ENCODE results near the gene SFTPD.

SFTPD gene

GRCh38 chr10:79929409-79929904, 19.4 kb downstream of the SFTPD start:
- H2BK15ac ChIP-seq (ENCODE audit: low read depth, poor library complexity, severe bottlenecking), result no peak overlapping the region
- H3K14ac ChIP-seq (ENCODE audit: low read length in 2 of 2), result no peak overlapping the region
- no peak overlapping the region for H3K4ac ChIP-seq (ENCODE audit: low read depth in 1 of 2, low read length in 2 of 2)
- H3K4me3 ChIP-seq (ENCODE audit: insufficient read depth in 1 of 2, low read depth in 1 of 2, low read length in 2 of 2), result no peak overlapping the region
- no peaks in the 10 kb centered on the region for H3K36me3 ChIP-seq (ENCODE audit: control insufficient read depth in 1 of 2, insufficient read depth in 2 of 2, low read depth in 1 of 2, low read length in 2 of 2)
- H4K8ac ChIP-seq (ENCODE audit: low read length), result no peak overlapping the region
- no peak overlapping the region for H2BK120ac ChIP-seq (ENCODE audit: low read depth, low read length)
- H3K27ac ChIP-seq (ENCODE audit: low read length, poor library complexity, severe bottlenecking), result no peak overlapping the region
- H2AK5ac ChIP-seq (ENCODE audit: low read length, severe bottlenecking), result no peak overlapping the region
- H3K9ac ChIP-seq (ENCODE audit: low read length), result no peak overlapping the region
- 29% methylated on average over 14 of the region's 14 CpGs for WGBS
- H3K27me3 ChIP-seq (ENCODE audit: control insufficient read depth in 1 of 2, insufficient read depth in 1 of 2, low read length in 2 of 2), result peaks cover 17 to 23% of the 10 kb centered on the region in 2 experiments
- no peak overlapping the region for H2BK5ac ChIP-seq (ENCODE audit: low read depth, low read length, poor library complexity, severe bottlenecking)
- no peak overlapping the region for H3K18ac ChIP-seq (ENCODE audit: low read depth in 1 of 2, low read length in 2 of 2)
- DNase-seq, result peak; percentile 62
- no peak overlapping the region for H3K23ac ChIP-seq (ENCODE audit: low read length in 2 of 2)
- no peaks in the 10 kb centered on the region for H3K9me3 ChIP-seq (ENCODE audit: control insufficient read depth, low read length)
- H4K91ac ChIP-seq (ENCODE audit: low read length), result no peak overlapping the region
- H2BK12ac ChIP-seq (ENCODE audit: low read length in 2 of 2), result no peak overlapping the region
- no peak overlapping the region for H3K4me2 ChIP-seq (ENCODE audit: low read length, poor library complexity, severe bottlenecking)
- H3K4me1 ChIP-seq (ENCODE audit: control insufficient read depth, insufficient read depth, low read depth, low read length), result peaks cover 3% of the 10 kb centered on the region
- H2AFZ ChIP-seq (ENCODE audit: low read depth, low read length), result no peak overlapping the region
- no peaks in the 10 kb centered on the region for H3K79me1 ChIP-seq (replicated peaks; ENCODE audit: low read length, poor library complexity, severe bottlenecking)

GRCh38 chr10:79928028-79928583, 20.8 kb downstream of the SFTPD start:
- H2BK5ac ChIP-seq (ENCODE audit: low read depth, low read length, poor library complexity, severe bottlenecking), result no peak overlapping the region
- no peak overlapping the region for H3K4ac ChIP-seq (ENCODE audit: low read depth in 1 of 2, low read length in 2 of 2)
- no peak for DNase-seq
- WGBS, result 91% methylated on average over 5 of the region's 7 CpGs
- no peak overlapping the region for H3K14ac ChIP-seq (ENCODE audit: low read length in 2 of 2)
- no peak overlapping the region for H2AK5ac ChIP-seq (ENCODE audit: low read length, severe bottlenecking)
- no peak overlapping the region for H3K27ac ChIP-seq (ENCODE audit: low read length, poor library complexity, severe bottlenecking)
- no peak overlapping the region for H2BK15ac ChIP-seq (ENCODE audit: low read depth, poor library complexity, severe bottlenecking)
- no peak overlapping the region for H4K91ac ChIP-seq (ENCODE audit: low read length)
- no peak overlapping the region for H2BK12ac ChIP-seq (ENCODE audit: low read length in 2 of 2)
- no peak overlapping the region for H3K18ac ChIP-seq (ENCODE audit: low read depth in 1 of 2, low read length in 2 of 2)
- H2AFZ ChIP-seq (ENCODE audit: low read depth, low read length), result no peak overlapping the region
- H3K9me3 ChIP-seq (ENCODE audit: control insufficient read depth, low read length), result no peaks in the 10 kb centered on the region
- H3K36me3 ChIP-seq (ENCODE audit: control insufficient read depth in 1 of 2, insufficient read depth in 2 of 2, low read depth in 1 of 2, low read length in 2 of 2), result peaks cover 0 to 3% of the 10 kb centered on the region in 2 experiments
- no peak overlapping the region for H3K4me3 ChIP-seq (ENCODE audit: insufficient read depth in 1 of 2, low read depth in 1 of 2, low read length in 2 of 2)
- H3K4me2 ChIP-seq (ENCODE audit: low read length, poor library complexity, severe bottlenecking), result no peak overlapping the region
- peaks cover 17 to 23% of the 10 kb centered on the region in 2 experiments for H3K27me3 ChIP-seq (ENCODE audit: control insufficient read depth in 1 of 2, insufficient read depth in 1 of 2, low read length in 2 of 2)
- no peaks in the 10 kb centered on the region for H3K79me1 ChIP-seq (replicated peaks; ENCODE audit: low read length, poor library complexity, severe bottlenecking)
- H4K8ac ChIP-seq (ENCODE audit: low read length), result no peak overlapping the region
- H3K23ac ChIP-seq (ENCODE audit: low read length in 2 of 2), result no peak overlapping the region
- peaks cover 3% of the 10 kb centered on the region for H3K4me1 ChIP-seq (ENCODE audit: control insufficient read depth, insufficient read depth, low read depth, low read length)
- H2BK120ac ChIP-seq (ENCODE audit: low read depth, low read length), result no peak overlapping the region
- no peak overlapping the region for H3K9ac ChIP-seq (ENCODE audit: low read length)

- H3K36me3 ChIP-seq (ENCODE audit: control insufficient read depth in 1 of 2, insufficient read depth in 2 of 2, low read depth in 1 of 2, low read length in 2 of 2), result peaks cover 0 to 7% of the 10 kb centered on the region in 2 experiments
- H3K79me1 ChIP-seq (replicated peaks; ENCODE audit: low read length, poor library complexity, severe bottlenecking), result no peaks in the 10 kb centered on the region
- H2BK5ac ChIP-seq (ENCODE audit: low read depth, low read length, poor library complexity, severe bottlenecking), result no peak overlapping the region
- H3K27ac ChIP-seq (ENCODE audit: low read length, poor library complexity, severe bottlenecking), result no peak overlapping the region
- H2AFZ ChIP-seq (ENCODE audit: low read depth, low read length), result no peak overlapping the region
- no peak overlapping the region for H2BK120ac ChIP-seq (ENCODE audit: low read depth, low read length)
- no peak overlapping the region for H3K9ac ChIP-seq (ENCODE audit: low read length)
- no peak overlapping the region for H3K23ac ChIP-seq (ENCODE audit: low read length in 2 of 2)
- H2AK5ac ChIP-seq (ENCODE audit: low read length, severe bottlenecking), result no peak overlapping the region
- H4K8ac ChIP-seq (ENCODE audit: low read length), result no peak overlapping the region
- H3K4me2 ChIP-seq (ENCODE audit: low read length, poor library complexity, severe bottlenecking), result no peak overlapping the region
- H3K9me3 ChIP-seq (ENCODE audit: control insufficient read depth, low read length), result no peaks in the 10 kb centered on the region
- H3K4ac ChIP-seq (ENCODE audit: low read depth in 1 of 2, low read length in 2 of 2), result no peak overlapping the region
- H3K14ac ChIP-seq (ENCODE audit: low read length in 2 of 2), result no peak overlapping the region
- no peak for DNase-seq
- no peak overlapping the region for H3K18ac ChIP-seq (ENCODE audit: low read depth in 1 of 2, low read length in 2 of 2)
- no peak overlapping the region for H2BK12ac ChIP-seq (ENCODE audit: low read length in 2 of 2)
- whole genome bisulfite sequencing, result 75% methylated on average over 3 of the region's 3 CpGs
- H3K4me1 ChIP-seq (ENCODE audit: control insufficient read depth, insufficient read depth, low read depth, low read length), result peaks cover 3% of the 10 kb centered on the region
- H4K91ac ChIP-seq (ENCODE audit: low read length), result no peak overlapping the region
- no peak overlapping the region for H3K4me3 ChIP-seq (ENCODE audit: insufficient read depth in 1 of 2, low read depth in 1 of 2, low read length in 2 of 2)
- H3K27me3 ChIP-seq (ENCODE audit: control insufficient read depth in 1 of 2, insufficient read depth in 1 of 2, low read length in 2 of 2), result peaks cover 17 to 23% of the 10 kb centered on the region in 2 experiments
- H2BK15ac ChIP-seq (ENCODE audit: low read depth, poor library complexity, severe bottlenecking), result no peak overlapping the region
Observed at GRCh38 chr10:79927111-79927828, 21.6 kb downstream of the SFTPD start.

GRCh38 chr10:79926037-79926436, 22.9 kb downstream of the SFTPD start:
- Histone ChIP-seq H4K8ac (ENCODE audit: low read length) (no peak overlapping the region), H2BK15ac (ENCODE audit: low read depth, poor library complexity, severe bottlenecking) (no peak overlapping the region), H3K36me3 (ENCODE audit: control insufficient read depth in 1 of 2, insufficient read depth in 2 of 2, low read depth in 1 of 2, low read length in 2 of 2) (peaks cover 2 to 7% of the 10 kb centered on the region in 2 experiments), H3K14ac (ENCODE audit: low read length in 2 of 2) (no peak overlapping the region), H3K9me3 (ENCODE audit: control insufficient read depth, low read length) (no peaks in the 10 kb centered on the region), H2BK5ac (ENCODE audit: low read depth, low read length, poor library complexity, severe bottlenecking) (no peak overlapping the region), H3K4me3 (ENCODE audit: insufficient read depth in 1 of 2, low read depth in 1 of 2, low read length in 2 of 2) (no peak overlapping the region), H3K79me1 (replicated peaks; ENCODE audit: low read length, poor library complexity, severe bottlenecking) (no peaks in the 10 kb centered on the region), H3K27me3 (ENCODE audit: control insufficient read depth in 1 of 2, insufficient read depth in 1 of 2, low read length in 2 of 2) (peaks cover 17 to 19% of the 10 kb centered on the region in 2 experiments), H3K18ac (ENCODE audit: low read depth in 1 of 2, low read length in 2 of 2) (no peak overlapping the region), H3K4ac (ENCODE audit: low read depth in 1 of 2, low read length in 2 of 2) (no peak overlapping the region), H3K4me1 (ENCODE audit: control insufficient read depth, insufficient read depth, low read depth, low read length) (peaks cover 3% of the 10 kb centered on the region), H2BK120ac (ENCODE audit: low read depth, low read length) (no peak overlapping the region), H3K4me2 (ENCODE audit: low read length, poor library complexity, severe bottlenecking) (no peak overlapping the region), H2BK12ac (ENCODE audit: low read length in 2 of 2) (no peak overlapping the region), H2AK5ac (ENCODE audit: low read length, severe bottlenecking) (no peak overlapping the region), H3K23ac (ENCODE audit: low read length in 2 of 2) (no peak overlapping the region), H4K91ac (ENCODE audit: low read length) (no peak overlapping the region), H3K9ac (ENCODE audit: low read length) (no peak overlapping the region), H2AFZ (ENCODE audit: low read depth, low read length) (no peak overlapping the region), H3K27ac (ENCODE audit: low read length, poor library complexity, severe bottlenecking) (no peak overlapping the region)
- 82% methylated on average over 7 of the region's 7 CpGs for WGBS
- DNase-seq, result no peak
